Endothelial cell of umbilical vein (primary cell): Measurements from ENCODE around the gene DTX4. TPM values are rescaled to one million over a fixed set of nuclear protein-coding genes. Genes with fewer than 3 reads are reported as not detected.

Source experiments
- Bru-seq: library from RNA; stranded (reverse); fragments of 400-500 nt; gene quantifications from one replicate; lab custom pipeline; 2021; lab: Mats Ljungman, UMichigan
- BruChase-seq, 2 experiments: library from RNA; stranded (reverse); fragments of 400-500 nt; gene quantifications; one replicate each; lab custom pipeline; 2021; lab: Mats Ljungman, UMichigan
- BruUV-seq: library from RNA; stranded (reverse); fragments of 400-500 nt; replicated peaks from 2 replicates; lab custom pipeline; 2021; lab: Mats Ljungman, UMichigan
- CTCF ChIA-PET: fragments of 300-600, 350-600 bp; sonication (Branson Sonifier 250); formaldehyde crosslinking; loops from one replicate; lab custom pipeline; 2021; ENCODE audit warnings: antibody characterized with exemption, inconsistent platforms; lab: Charles Lee
- POLR2A ChIA-PET: fragments of 300-600, 350-600 bp; sonication (Branson Sonifier 250); formaldehyde crosslinking; loops from one replicate; lab custom pipeline; 2021; ENCODE audit warnings: antibody characterized with exemption, inconsistent platforms; lab: Charles Lee
- DNase-seq: peaks from one replicate; pipeline ENCODE4 v3.0.0-alpha.2; 2011; ENCODE audit warnings: low read depth, low spot score
- FAIRE-seq: peaks from 2 replicates; lab custom pipeline; 2011; peaks lifted over from hg19 to GRCh38; lab: Jason Lieb, UNC
- H2AFZ ChIP-seq: 2 replicates; pipeline ENCODE4 v1.6.0; 2012; ENCODE audit warnings: low read depth, low read length, control low read depth, inconsistent platforms
- H3K27ac ChIP-seq: 2 replicates; pipeline ENCODE4 v1.5.1; 2011; ENCODE audit warnings: low read depth, mild to moderate bottlenecking, control low read depth, low read length, moderate library complexity; ENCODE audit not compliant: insufficient read depth
- H3K27me3 ChIP-seq, 2 experiments: 2 replicates each; pipeline versions ENCODE4 v1.6.0 to v1.6.1; 2011; ENCODE audit warnings: low read length in 2 of 2, mixed read lengths in 1 of 2; ENCODE audit not compliant: control insufficient read depth in 2 of 2, insufficient read depth in 2 of 2
- H3K36me3 ChIP-seq, 2 experiments: 2 replicates in 1 of 2; 3 replicates in 1 of 2; pipeline ENCODE4 v1.5.1; 2011; ENCODE audit warnings: low read length in 2 of 2, mild to moderate bottlenecking in 1 of 2, moderate library complexity in 1 of 2; ENCODE audit not compliant: control insufficient read depth in 2 of 2, insufficient read depth in 2 of 2; ENCODE audit errors: extremely low read depth in 1 of 2
- H3K4me1 ChIP-seq: 3 replicates; pipeline ENCODE4 v1.5.1; 2011; ENCODE audit warnings: mild to moderate bottlenecking, low read length; ENCODE audit not compliant: control insufficient read depth, insufficient read depth; ENCODE audit errors: extremely low read depth
- H3K4me2 ChIP-seq: 2 replicates; pipeline ENCODE4 v1.6.1; 2011; ENCODE audit warnings: low read length, control low read depth, mixed read lengths; ENCODE audit not compliant: insufficient read depth
- H3K4me3 ChIP-seq, 3 experiments: fragments of 200-600 bp in 1 of 3; sonication (generic), shearing (Covaris generic) in 1 of 3; replicated peaks in 1 of 3; 2 replicates each; pipeline ENCODE4 v1.5.1; 2011 to 2016; ENCODE audit warnings: control low read depth in 3 of 3, low read length in 3 of 3, mild to moderate bottlenecking in 2 of 3, inconsistent platforms in 1 of 3, low read depth in 1 of 3, moderate library complexity in 1 of 3; ENCODE audit not compliant: insufficient read depth in 1 of 3
- H3K79me2 ChIP-seq: 2 replicates; pipeline ENCODE4 v1.6.0; 2012; ENCODE audit warnings: low read length, inconsistent platforms; ENCODE audit not compliant: control insufficient read depth, insufficient read depth
- H3K9ac ChIP-seq: replicated peaks from 2 replicates; pipeline ENCODE3; 2011; ENCODE audit warnings: low read length, control low read depth; ENCODE audit not compliant: insufficient read depth; ENCODE audit errors: extremely low read depth
- H3K9me1 ChIP-seq: replicated peaks from 3 replicates; pipeline ENCODE4 v1.6.0; 2011; ENCODE audit warnings: mild to moderate bottlenecking, low read length; ENCODE audit not compliant: control insufficient read depth, insufficient read depth; ENCODE audit errors: extremely low read depth
- H3K9me3 ChIP-seq: replicated peaks from 2 replicates; pipeline ENCODE4 v1.5.1; 2012; ENCODE audit warnings: low read length, inconsistent platforms; ENCODE audit not compliant: control insufficient read depth, insufficient read depth
- H4K20me1 ChIP-seq: replicated peaks from 2 replicates; pipeline ENCODE3; 2011; ENCODE audit warnings: mild to moderate bottlenecking, low read length; ENCODE audit not compliant: control insufficient read depth, insufficient read depth; ENCODE audit errors: extremely low read depth
- CTCF ChIP-seq, 2 donors: IDR thresholded peaks; 1 replicate in 1 of 2; 2 replicates in 1 of 2; pipeline ENCODE4 v1.5.1; 2011; ENCODE audit warnings: low read length in 2 of 2, mild to moderate bottlenecking in 2 of 2, moderate library complexity in 2 of 2, control low read depth in 1 of 2, inconsistent platforms in 1 of 2, low read depth in 1 of 2; ENCODE audit not compliant: insufficient read depth in 1 of 2; ENCODE audit errors: extremely low read depth in 1 of 2
- EZH2 ChIP-seq: IDR thresholded peaks from 2 replicates; pipeline ENCODE4 v1.6.1; 2012; ENCODE audit warnings: borderline replicate concordance, low read depth, mild to moderate bottlenecking, moderate library complexity, low read length, inconsistent platforms; ENCODE audit not compliant: severe bottlenecking
- FOS ChIP-seq: IDR thresholded peaks from 2 replicates; pipeline ENCODE4 v1.6.1; 2011; ENCODE audit warnings: mild to moderate bottlenecking, low read length, moderate library complexity, borderline replicate concordance; ENCODE audit not compliant: insufficient read depth
- GATA2 ChIP-seq: IDR thresholded peaks from 2 replicates; pipeline ENCODE4 v1.7.0; 2011; ENCODE audit warnings: low read depth, mild to moderate bottlenecking, moderate library complexity, mixed read lengths, low read length; ENCODE audit not compliant: insufficient read length, insufficient read depth
- JUN ChIP-seq: IDR thresholded peaks from 2 replicates; pipeline ENCODE4 v1.6.1; 2011; ENCODE audit warnings: borderline replicate concordance, low read depth; ENCODE audit not compliant: insufficient read length, insufficient read depth
- MYC ChIP-seq: IDR thresholded peaks from one replicate; pipeline ENCODE4 v1.6.1; 2011; ENCODE audit warnings: mild to moderate bottlenecking, low read depth, low read length
- POLR2A ChIP-seq: IDR thresholded peaks from 2 replicates; pipeline ENCODE4 v1.6.1; 2012; ENCODE audit warnings: low read depth, mild to moderate bottlenecking, control low read depth, low read length
- POLR2AphosphoS5 ChIP-seq: IDR thresholded peaks from 2 replicates; pipeline ENCODE4 v1.6.1; 2012; ENCODE audit warnings: low read depth, mild to moderate bottlenecking, control low read depth, low read length, moderate library complexity; ENCODE audit not compliant: insufficient read depth
- dilution Hi-C: fragments of 300-500 bp; cut with MboI; formaldehyde crosslinking; loops from one replicate; pipeline ENCODE4 v1.15.0; 2019; ENCODE audit warnings: low sequenced_read_pairs; ENCODE audit not compliant: extremely low pct_ligation_motif_present
- intact Hi-C: fragments of 100-400 bp; cut with micrococcal nuclease; formaldehyde crosslinking; loops from one replicate; pipeline ENCODE4 v1.10.0; 2022
- long read RNA-seq: library from polyadenylated mRNA; stranded (forward); transcript quantifications from one replicate; pipeline ENCODE4 v2.0.0, GENCODE V29; 2021
- polyA minus RNA-seq, 3 experiments: library from RNA; depleted of rRNA, polyadenylated mRNA; stranded (reverse); fragments of >200 nt; gene quantifications; 1 replicate in 1 of 3; 2 replicates in 2 of 3; pipeline ENCODE4 v1.2.3, GENCODE V29; 2011
- polyA plus RNA-seq, 4 experiments: library from polyadenylated mRNA; depleted of rRNA in 3 of 4; stranded (reverse) in 3 of 4; unstranded in 1 of 4; fragments of >200 nt; gene quantifications; 2 replicates each; pipeline versions ENCODE4 v1.2.1 to v1.2.3, GENCODE V29; 2011 to 2012; ENCODE audit warnings: missing spikeins in 1 of 4
- total RNA-seq: library from RNA; stranded (reverse); gene quantifications from 2 replicates; pipeline ENCODE4 v1.2.3, GENCODE V29; 2021
- TF ChIP-seq, protein P1 (sequence below): IDR thresholded peaks from 2 replicates; pipeline ENCODE4 v1.6.1; 2011; ENCODE audit not compliant: insufficient read depth, insufficient read length

The DTX4 gene
- total RNA-seq, result 0.51 and 0.91 TPM in 2 replicates
- 0.06 and 0.08 TPM in 2 replicates for polyA plus RNA-seq
- polyA plus RNA-seq (2011; cell fraction: cytosol; rRNA removed), result 0.06 and 0.08 TPM in 2 replicates
- 0.14 and 0.18 TPM in 2 replicates for polyA plus RNA-seq (2011; cell fraction: nucleus; rRNA removed)
- polyA plus RNA-seq (2012), result 0.27 and 0.49 TPM in 2 replicates
- polyA minus RNA-seq, result 0.19 and 0.34 TPM in 2 replicates
- polyA minus RNA-seq (2011; cell fraction: cytosol; rRNA and poly(A)+ RNA removed), result 5.6 TPM
- 0.05 and 0.24 TPM in 2 replicates for polyA minus RNA-seq (2011; cell fraction: nucleus; rRNA and poly(A)+ RNA removed)
- Bru-seq, nascent RNA, result percentile 22 among the genes with signal in this experiment
- percentile 17 among the genes with signal in this experiment for BruChase-seq, experiment 1, labeled RNA remaining after a 6-hour chase
- percentile 19 among the genes with signal in this experiment for BruChase-seq, experiment 2, labeled RNA remaining after a 2-hour chase
- long read RNA-seq, result 0 reads

DNA sequence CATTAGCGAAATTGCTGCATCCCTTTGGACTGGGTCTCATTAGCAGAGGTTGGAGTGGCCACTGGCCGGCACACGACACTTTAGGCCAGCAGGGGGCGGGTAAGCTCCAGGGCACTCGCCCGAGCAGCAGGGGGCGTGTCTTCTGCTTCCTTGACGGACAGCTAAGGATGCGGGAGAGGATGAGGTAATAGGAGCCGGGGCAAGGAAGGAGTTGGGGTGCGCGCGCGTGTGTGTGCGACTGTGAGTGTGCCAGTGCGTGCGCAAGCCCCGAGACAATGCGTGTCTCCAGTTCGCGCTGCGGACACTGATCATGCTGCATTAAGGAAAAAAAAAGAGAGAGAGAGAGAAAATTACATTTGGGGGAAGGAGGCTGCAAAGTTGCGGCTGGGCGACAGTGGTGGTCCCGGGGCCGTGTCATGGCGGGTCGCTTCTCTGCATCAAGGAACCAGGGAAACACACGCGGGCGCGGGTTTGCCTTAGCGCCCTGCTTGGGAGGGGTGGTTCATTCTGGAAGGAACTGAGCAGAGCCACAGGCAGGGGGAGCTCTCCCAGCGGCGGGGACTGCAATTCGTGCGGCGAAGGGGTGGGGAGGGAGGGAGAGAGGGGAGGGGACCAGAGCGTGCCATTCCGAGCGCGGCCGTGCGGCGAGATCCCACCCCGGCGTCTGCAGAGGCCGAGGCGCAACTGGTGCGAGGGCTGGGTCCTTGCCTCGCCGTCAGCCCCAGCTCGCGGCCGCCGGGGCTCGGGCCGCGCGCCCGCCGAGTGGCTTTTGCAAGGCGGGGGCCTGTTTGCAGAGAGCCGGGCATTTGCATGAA lies at the start of gene DTX4:
TSS of gene DTX4 (plus strand) at position 625 of the 815 bp plus-strand sequence. CDS start 464 bp downstream, outside the sequence.
- Histone ChIP-seq H3K79me2 (no peaks in the 10 kb centered on the region), H3K9ac (no peak within 1 kb of the TSS), H3K36me3 (no peaks in the 10 kb centered on the region), H3K4me2 (peak within 1 kb of the TSS; percentile 60), H3K4me3 (peak within 1 kb of the TSS in 2 of 3 experiments; percentile 35 to 36), H3K4me1 (peaks cover 8% of the 10 kb centered on the region), H2AFZ (peak within 1 kb of the TSS; percentile 82), H3K9me3 (no peaks in the 10 kb centered on the region), H3K9me1 (no peaks in the 10 kb centered on the region), H3K27me3 (peaks cover 37 to 42% of the 10 kb centered on the region in 2 experiments), H4K20me1 (no peaks in the 10 kb centered on the region), H3K27ac (no peak within 1 kb of the TSS)
- dilution Hi-C loops, result no loop called here
- ChIA-PET CTCF (interaction anchor here (0.5 to 5.0 kb wide), 43 partner anchors 8 to 509 kb away, joined by 3 to 143 read pairs (median 6); partner anchors contain the start of genes FAM111A, FAM111B, MPEG1 and OR5A2), POLR2A (no interaction called here)
- peak; percentile 87 for DNase-seq
- BruUV-seq, result no TSS peak
- TF ChIP-seq MYC, result no peak
- TF ChIP-seq, protein P1, sequence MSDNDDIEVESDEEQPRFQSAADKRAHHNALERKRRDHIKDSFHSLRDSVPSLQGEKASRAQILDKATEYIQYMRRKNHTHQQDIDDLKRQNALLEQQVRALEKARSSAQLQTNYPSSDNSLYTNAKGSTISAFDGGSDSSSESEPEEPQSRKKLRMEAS, result no peak
- no peak for TF ChIP-seq FOS
- no peak for TF ChIP-seq POLR2AphosphoS5
- TF ChIP-seq GATA2, result no peak
- peak; percentile 6 for TF ChIP-seq JUN
- no peak for TF ChIP-seq POLR2A
- TF ChIP-seq EZH2, result no peak
- peak; percentile 92 to 96 for TF ChIP-seq CTCF (IDR thresholded peaks at IDR 0.05; ENCODE audit: extremely low read depth in 1 of 2, insufficient read depth in 1 of 2, low read depth in 1 of 2, low read length in 2 of 2)
- FAIRE-seq, result peak; percentile 84
- intact Hi-C loops, result loop anchor here (1.0 kb wide), 4 partner anchors 15 to 509 kb away; no protein-coding TSS in a partner anchor
